Activated naive CD8-positive, alpha-beta T cell treated with anti-CD3 and anti-CD28 coated beads, Interleukin-2, amount 10 ng/mL, durations not matched to agents 7 days and 5 days (primary cell): ENCODE data around the gene RPTOR. TPM values are rescaled to one million over a fixed set of nuclear protein-coding genes. Genes with fewer than 3 reads are reported as not detected.

Experiments
- ATAC-seq: fragments of 150-1000 bp; cut with Tn5 transposase; one replicate; pipeline ENCODE4 v1.10.0; 2021; ENCODE audit warnings: low read depth, moderate library complexity
- POLR2A ChIA-PET: fragments of 350-600 bp; sonication (Branson Sonifier 250); formaldehyde crosslinking; loops from one replicate; lab custom pipeline; 2021; ENCODE audit warnings: antibody characterized with exemption; lab: Charles Lee
- DNase-seq: peaks from one replicate; pipeline ENCODE4 v3.0.0; 2021
- H3K27ac Mint-ChIP-seq: one replicate; pipeline ENCODE4 v1.8.0; 2022; ENCODE audit warnings: mild to moderate bottlenecking, mixed read lengths
- H3K27me3 Mint-ChIP-seq: one replicate; pipeline ENCODE4 v1.8.0; 2022; ENCODE audit warnings: mild to moderate bottlenecking, moderate library complexity, mixed read lengths
- H3K36me3 Mint-ChIP-seq: one replicate; pipeline ENCODE4 v1.8.0; 2021; ENCODE audit warnings: mild to moderate bottlenecking, mixed read lengths
- H3K4me1 Mint-ChIP-seq: one replicate; pipeline ENCODE4 v1.8.0; 2021; ENCODE audit warnings: mixed read lengths
- H3K4me3 Mint-ChIP-seq: one replicate; pipeline ENCODE4 v1.8.0; 2022; ENCODE audit warnings: mild to moderate bottlenecking, moderate library complexity, mixed read lengths
- H3K9me3 Mint-ChIP-seq: one replicate; pipeline ENCODE4 v1.8.0; 2021; ENCODE audit warnings: mixed read lengths
- total RNA-seq, 2 experiments: library from RNA; stranded (reverse); gene quantifications; one replicate each; pipeline ENCODE4 v1.2.3, GENCODE V29; 2021

Gene RPTOR
- total RNA-seq, 2 experiments from 2014 or later: 43.2 to 43.8 TPM

GRCh38 chr17:80981062-80981902, 436.6 kb downstream of the RPTOR start:
- H3K4me3 Mint-ChIP-seq: peak overlapping the region; percentile 62
- peak overlapping the region; percentile 40 for H3K27ac Mint-ChIP-seq
- H3K4me1 Mint-ChIP-seq: peaks cover 8% of the 10 kb centered on the region
- no peaks in the 10 kb centered on the region for H3K9me3 Mint-ChIP-seq
- H3K36me3 Mint-ChIP-seq: no peaks in the 10 kb centered on the region
- POLR2A ChIA-PET: no interaction called here
- peak; percentile 76 for DNase-seq
- H3K27me3 Mint-ChIP-seq: peaks cover 16% of the 10 kb centered on the region
- peak; percentile 53 for ATAC-seq

GRCh38 chr17:80981929-80982425, 437.3 kb downstream of the RPTOR start:
- POLR2A ChIA-PET: no interaction called here
- Mint-ChIP-seq H3K4me1 (peaks cover 8% of the 10 kb centered on the region), H3K27ac (no peak overlapping the region), H3K9me3 (no peaks in the 10 kb centered on the region), H3K27me3 (peaks cover 18% of the 10 kb centered on the region), H3K4me3 (peak overlapping the region; percentile 10), H3K36me3 (no peaks in the 10 kb centered on the region)
- ATAC-seq: no peak
- no peak for DNase-seq

GRCh38 chr17:80982426-80982974, 437.9 kb downstream of the RPTOR start:
- no peak overlapping the region for H3K4me3 Mint-ChIP-seq
- H3K36me3 Mint-ChIP-seq: no peaks in the 10 kb centered on the region
- POLR2A ChIA-PET: no interaction called here
- peaks cover 8% of the 10 kb centered on the region for H3K4me1 Mint-ChIP-seq
- peaks cover 18% of the 10 kb centered on the region for H3K27me3 Mint-ChIP-seq
- no peaks in the 10 kb centered on the region for H3K9me3 Mint-ChIP-seq
- ATAC-seq: no peak
- no peak for DNase-seq
- H3K27ac Mint-ChIP-seq: no peak overlapping the region

GRCh38 chr17:80983545-80983944, 438.9 kb downstream of the RPTOR start:
- Mint-ChIP-seq H3K9me3 (no peaks in the 10 kb centered on the region), H3K36me3 (no peaks in the 10 kb centered on the region), H3K4me1 (peaks cover 8% of the 10 kb centered on the region), H3K27me3 (peaks cover 18% of the 10 kb centered on the region), H3K4me3 (no peak overlapping the region), H3K27ac (no peak overlapping the region)
- ATAC-seq (no peak), DNase-seq (no peak)
- POLR2A ChIA-PET: no interaction called here

GRCh38 chr17:80984749-80985148, 440.1 kb downstream of the RPTOR start:
- Mint-ChIP-seq H3K27ac (no peak overlapping the region), H3K9me3 (no peaks in the 10 kb centered on the region), H3K27me3 (peaks cover 21% of the 10 kb centered on the region), H3K36me3 (no peaks in the 10 kb centered on the region), H3K4me3 (no peak overlapping the region), H3K4me1 (peaks cover 10% of the 10 kb centered on the region)
- POLR2A ChIA-PET: no interaction called here
- ATAC-seq (no peak), DNase-seq (no peak)

- POLR2A ChIA-PET: no interaction called here
- no peaks in the 10 kb centered on the region for H3K36me3 Mint-ChIP-seq
- peaks cover 15% of the 10 kb centered on the region for H3K27me3 Mint-ChIP-seq
- peaks cover 7% of the 10 kb centered on the region for H3K4me1 Mint-ChIP-seq
- no peak for ATAC-seq
- no peak overlapping the region for H3K27ac Mint-ChIP-seq
- no peaks in the 10 kb centered on the region for H3K9me3 Mint-ChIP-seq
- no peak overlapping the region for H3K4me3 Mint-ChIP-seq
- no peak for DNase-seq
Observed at GRCh38 chr17:80986046-80986445, 441.4 kb downstream of the RPTOR start.

- Mint-ChIP-seq H3K4me1 (peaks cover 7% of the 10 kb centered on the region), H3K4me3 (no peak overlapping the region), H3K36me3 (no peaks in the 10 kb centered on the region), H3K9me3 (no peaks in the 10 kb centered on the region), H3K27ac (no peak overlapping the region), H3K27me3 (peaks cover 15% of the 10 kb centered on the region)
- POLR2A ChIA-PET: no interaction called here
- ATAC-seq (no peak), DNase-seq (no peak)
Observed at GRCh38 chr17:80986816-80987475, 442.3 kb downstream of the RPTOR start.

- Mint-ChIP-seq H3K9me3 (no peaks in the 10 kb centered on the region), H3K27ac (no peak overlapping the region), H3K4me3 (no peak overlapping the region), H3K27me3 (peaks cover 14% of the 10 kb centered on the region), H3K36me3 (no peaks in the 10 kb centered on the region), H3K4me1 (peaks cover 13% of the 10 kb centered on the region)
- DNase-seq (no peak), ATAC-seq (no peak)
- POLR2A ChIA-PET: interaction anchor here (1.4 to 1.5 kb wide), 2 partner anchors 13 to 251 kb away, joined by 3 to 4 read pairs; partner anchors contain the start of genes NDUFAF8 and TEPSIN
Observed at GRCh38 chr17:80987941-80988461, 443.4 kb downstream of the RPTOR start.

GRCh38 chr17:80989586-80989913, 444.9 kb downstream of the RPTOR start:
- Mint-ChIP-seq H3K36me3 (no peaks in the 10 kb centered on the region), H3K4me3 (no peak overlapping the region), H3K4me1 (peaks cover 14% of the 10 kb centered on the region), H3K9me3 (no peaks in the 10 kb centered on the region), H3K27me3 (peaks cover 5% of the 10 kb centered on the region), H3K27ac (no peak overlapping the region)
- POLR2A ChIA-PET: interaction anchor here (1.0 to 1.5 kb wide), 3 partner anchors 12 to 249 kb away, joined by 3 to 4 read pairs (median 3); partner anchors contain the start of genes NDUFAF8 and TEPSIN
- ATAC-seq: no peak
- DNase-seq: peak; percentile 35

GRCh38 chr17:80990921-80991644, 446.4 kb downstream of the RPTOR start:
- H3K27ac Mint-ChIP-seq: peak overlapping the region; percentile 73

GRCh38 chr17:80991645-80992076, 447.0 kb downstream of the RPTOR start, which contains the start of gene CHMP6:
CHMP6 (plus strand) TSS chr17:80991841; CDS start chr17:80991919, 78 bp downstream.
- Mint-ChIP-seq H3K36me3 (peaks cover 3% of the 10 kb centered on the region), H3K27ac (peak within 1 kb of the TSS; percentile 73), H3K4me1 (peaks cover 15% of the 10 kb centered on the region), H3K27me3 (peaks cover 5% of the 10 kb centered on the region), H3K4me3 (peak within 1 kb of the TSS; percentile 73), H3K9me3 (no peaks in the 10 kb centered on the region)
- peak; percentile 90 for DNase-seq
- peak; percentile 60 for ATAC-seq
- POLR2A ChIA-PET: interaction anchor here (0.6 to 2.5 kb wide), 8 partner anchors 13 to 354 kb away, joined by 3 to 8 read pairs (median 3); no protein-coding TSS in a partner anchor

More at GRCh38 chr17:80990921-80991644, 446.4 kb downstream of the RPTOR start:
- Mint-ChIP-seq H3K9me3 (no peaks in the 10 kb centered on the region), H3K36me3 (peaks cover 3% of the 10 kb centered on the region), H3K4me1 (peaks cover 15% of the 10 kb centered on the region), H3K4me3 (peak overlapping the region; percentile 73), H3K27me3 (peaks cover 5% of the 10 kb centered on the region)
- POLR2A ChIA-PET: interaction anchor here (0.6 to 2.5 kb wide), 8 partner anchors 13 to 515 kb away, joined by 3 to 8 read pairs (median 3); no protein-coding TSS in a partner anchor
- ATAC-seq (no peak), DNase-seq (peak; percentile 38)
